HG03196 (cell line): ENCODE results near the gene ENTPD2.
A peak's percentile ranks its signal among the peaks of the same experiment; 100 is the strongest.

ENCODE experiments used
- ATAC-seq: cut with Tn5 transposase; IDR thresholded peaks from one replicate; pipeline ENCODE4 v1.9.1; 2021; ENCODE audit not compliant: unreplicated experiment

The ENTPD2 gene

GRCh38 chr9:137031904-137032640 is 21.8 kb downstream of the ENTPD2 start, which contains the start of gene FUT7:
Gene FUT7, minus strand, starts transcription at chr9:137032088. Its CDS starts 97 bp downstream, at chr9:137031991.
- no peak for ATAC-seq

DNA sequence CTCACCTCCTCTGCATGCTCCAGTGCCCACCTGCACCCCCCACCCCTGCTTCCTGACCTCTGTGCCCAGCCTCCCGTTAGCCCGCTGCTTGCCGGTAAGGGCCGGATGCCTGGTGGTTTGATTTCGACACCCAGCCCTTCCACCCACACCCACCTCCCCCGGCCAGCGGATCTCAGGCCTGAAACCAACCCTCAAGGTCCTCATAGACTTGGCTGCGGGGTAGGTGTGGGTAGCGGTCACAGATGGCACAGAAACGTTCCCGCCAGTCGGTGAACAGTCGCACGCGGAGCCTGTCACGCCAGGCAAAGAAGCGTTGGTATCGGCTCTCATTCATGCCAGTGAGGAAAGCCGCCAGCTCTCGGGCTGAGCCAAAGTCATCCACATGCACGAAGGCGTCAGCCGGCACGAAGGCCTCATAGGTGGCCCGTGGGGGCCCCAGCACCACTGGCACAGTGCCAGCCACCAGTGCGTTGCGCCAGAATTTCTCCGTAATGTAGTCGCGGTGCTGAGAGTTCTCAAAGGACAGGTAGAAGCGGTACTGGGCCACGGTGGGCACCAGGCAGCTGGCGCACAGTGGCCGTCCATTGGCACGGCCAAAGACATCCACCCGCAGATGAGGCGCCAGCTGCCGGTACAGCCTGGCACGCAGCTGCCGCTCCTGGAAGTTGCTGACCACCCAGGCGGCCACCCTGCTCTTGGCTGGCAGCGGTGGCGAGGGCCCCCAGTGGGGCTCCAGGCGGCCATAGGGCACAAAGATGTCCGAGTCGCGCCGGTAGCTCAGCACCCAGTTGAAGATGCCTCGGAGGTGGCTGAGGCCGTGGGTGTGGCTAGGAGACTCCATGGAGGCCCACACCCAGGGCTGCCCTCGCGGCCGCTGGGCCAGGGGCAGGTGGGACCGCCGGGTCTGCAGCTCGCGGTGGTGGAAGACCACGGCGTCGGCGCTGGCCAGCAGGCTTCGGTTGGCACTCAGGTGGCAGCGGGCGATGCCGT is 23.0 kb downstream of the ENTPD2 start:
- no peak for ATAC-seq

DNA sequence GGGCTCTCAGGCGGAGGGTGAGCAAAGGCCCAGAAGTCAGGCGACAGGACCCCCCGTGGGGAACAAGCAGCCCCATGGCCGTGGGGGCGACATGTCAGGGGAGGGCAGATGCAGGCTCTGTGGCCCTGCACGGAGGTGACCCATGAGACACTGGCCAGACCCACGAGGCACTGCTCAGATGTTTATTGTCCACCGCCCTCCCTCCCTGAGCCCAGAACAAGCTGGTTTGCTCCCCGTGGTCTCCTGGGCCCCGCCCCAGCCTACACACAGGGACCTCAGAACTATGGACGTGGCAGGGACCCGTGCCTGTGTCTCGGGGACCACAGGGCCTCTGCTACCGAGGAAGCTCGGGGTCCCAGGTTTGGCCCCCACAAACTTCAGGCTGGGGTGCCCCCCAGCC is 23.9 kb downstream of the ENTPD2 start:
- no peak for ATAC-seq

DNA sequence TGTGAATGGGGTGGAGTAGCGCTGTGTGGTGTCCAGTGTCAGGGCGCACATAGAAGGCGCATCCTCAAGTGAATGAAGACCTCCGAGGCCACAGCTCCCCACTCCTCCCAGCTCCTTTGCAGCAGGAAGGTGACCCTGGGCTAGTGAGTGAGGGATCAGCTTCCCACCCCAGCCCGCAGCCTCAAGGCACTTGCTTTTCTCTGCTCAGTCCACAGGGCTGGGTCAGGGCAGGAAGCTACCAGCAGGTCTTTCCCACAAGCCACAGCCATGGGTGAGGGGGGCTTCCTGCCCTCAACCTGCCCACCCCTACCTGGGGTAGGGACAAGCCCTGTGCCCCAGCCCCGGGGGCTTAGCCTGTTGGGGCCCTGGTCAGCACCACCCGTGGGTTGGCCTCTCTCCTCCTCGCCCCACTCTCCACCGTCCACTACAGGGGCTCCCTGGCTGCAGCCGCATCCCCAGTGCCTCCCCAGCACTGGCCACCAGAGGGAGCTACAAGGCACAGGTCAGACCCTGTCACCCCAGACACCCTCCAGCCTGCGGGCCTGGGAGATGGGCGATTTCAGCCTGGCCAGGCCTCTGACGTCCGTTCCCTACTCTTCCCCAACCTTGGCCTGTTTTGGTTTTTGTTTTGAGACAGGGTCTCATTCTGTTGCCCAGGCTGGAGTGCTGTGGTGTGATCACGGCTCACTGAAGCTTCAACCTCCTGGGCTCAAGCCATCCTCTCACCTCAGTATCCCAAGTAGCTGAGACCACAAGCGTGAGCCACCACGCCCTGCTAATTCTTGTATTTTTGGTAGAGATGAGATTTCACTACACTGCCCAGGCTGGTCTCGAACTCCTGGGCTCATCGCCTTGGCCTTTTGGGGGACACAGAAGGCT is 24.6 kb downstream of the ENTPD2 start:
- no peak for ATAC-seq

GRCh38 chr9:137028263-137029057 is 25.4 kb downstream of the ENTPD2 start:
- ATAC-seq, result peak; percentile 35

GRCh38 chr9:137027369-137028262 is 26.2 kb downstream of the ENTPD2 start, which contains the start of gene ABCA2:
Gene ABCA2, minus strand, starts transcription at chr9:137028237. Its CDS starts 97 bp downstream, at chr9:137028140.
- ATAC-seq, result no peak

DNA sequence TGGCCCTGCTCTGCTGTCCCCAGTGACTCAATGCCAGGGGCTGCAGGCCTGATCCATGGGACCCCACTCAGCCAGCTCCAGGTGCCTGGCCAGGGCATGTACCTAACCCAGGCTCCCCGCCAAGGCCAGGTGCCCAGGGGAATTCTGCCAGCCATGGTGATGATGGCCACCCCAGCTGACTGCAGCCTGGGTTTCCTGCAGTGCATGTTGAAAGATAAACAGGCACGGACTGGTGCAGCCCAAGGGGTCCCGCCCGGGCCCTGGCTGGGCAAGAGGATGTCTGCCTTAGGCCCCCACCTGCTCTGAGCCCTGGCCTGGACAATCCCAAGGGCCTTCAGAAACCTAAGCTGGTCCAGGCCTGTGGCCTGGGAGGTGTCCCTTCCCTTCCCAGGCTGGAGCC is 27.0 kb downstream of the ENTPD2 start:
- no peak for ATAC-seq

- ATAC-seq, result no peak
Measured at GRCh38 chr9:137026384-137026783, 27.5 kb downstream of the ENTPD2 start.

GRCh38 chr9:137025517-137025966 is 28.3 kb downstream of the ENTPD2 start:
- no peak for ATAC-seq

DNA sequence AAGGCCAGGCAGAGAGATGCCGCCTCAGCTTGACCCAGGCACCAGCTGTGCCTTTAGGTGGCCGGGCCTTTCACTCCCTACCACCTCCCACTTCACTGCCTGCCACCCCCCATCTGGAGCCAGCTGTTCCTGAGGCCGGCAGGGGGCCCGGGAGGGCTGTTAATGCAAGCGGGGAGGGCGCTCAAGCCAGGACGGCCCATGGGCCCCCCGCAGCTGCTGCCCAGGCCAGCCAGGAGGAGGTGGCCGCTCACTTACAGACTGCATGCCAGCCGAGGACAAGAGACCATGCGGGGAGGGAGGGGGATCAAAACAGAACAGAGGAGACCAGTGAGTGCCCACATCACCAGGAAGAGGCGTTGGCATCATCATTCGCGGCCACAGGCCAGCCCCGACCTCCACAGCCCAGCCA is 30.3 kb downstream of the ENTPD2 start:
- ATAC-seq, result no peak

DNA sequence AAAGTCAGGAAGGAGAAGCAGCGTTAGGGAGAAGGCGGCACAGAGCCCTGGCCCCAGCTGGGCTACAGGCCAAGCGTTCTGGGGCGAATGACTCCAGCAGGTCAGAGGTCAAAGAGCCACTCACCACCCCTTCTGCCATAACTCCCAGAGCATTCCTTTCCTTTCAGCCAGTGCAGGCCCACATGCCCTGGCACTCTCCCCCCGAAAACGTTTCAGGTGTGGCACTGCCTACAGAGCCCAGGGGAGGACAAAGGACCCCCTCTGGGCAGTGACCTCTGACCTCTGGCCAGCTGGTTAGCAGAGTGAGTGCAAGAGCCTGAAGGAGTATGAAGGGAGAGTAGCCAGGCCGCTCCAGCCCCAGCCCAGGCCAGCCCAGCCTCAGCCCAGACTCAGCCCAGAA is 30.7 kb downstream of the ENTPD2 start:
- no peak for ATAC-seq

GRCh38 chr9:137022662-137023008 is 31.2 kb downstream of the ENTPD2 start:
- ATAC-seq, result no peak

GRCh38 chr9:137021979-137022661 is 31.7 kb downstream of the ENTPD2 start:
- ATAC-seq, result no peak

DNA sequence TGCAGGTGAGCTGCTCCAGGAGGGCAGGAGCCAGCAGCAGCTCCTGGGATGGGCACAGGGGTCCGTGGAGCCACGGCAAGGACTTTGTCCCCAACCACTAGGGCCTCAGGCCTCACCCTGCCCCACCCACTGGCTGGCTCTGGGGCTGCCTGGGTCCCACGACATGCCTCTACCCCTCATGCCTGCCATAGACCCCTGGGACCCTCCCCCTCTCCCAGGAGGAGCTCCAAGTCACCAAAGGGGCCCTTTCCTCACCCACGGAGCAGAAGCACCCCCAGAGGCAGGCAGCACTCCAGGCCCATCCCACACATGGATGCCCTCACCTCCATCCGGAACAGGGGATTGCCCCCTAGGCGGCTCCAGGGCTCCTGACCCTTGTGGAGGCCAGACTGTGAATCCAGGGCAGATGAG is 32.3 kb downstream of the ENTPD2 start:
- ATAC-seq, result no peak

DNA sequence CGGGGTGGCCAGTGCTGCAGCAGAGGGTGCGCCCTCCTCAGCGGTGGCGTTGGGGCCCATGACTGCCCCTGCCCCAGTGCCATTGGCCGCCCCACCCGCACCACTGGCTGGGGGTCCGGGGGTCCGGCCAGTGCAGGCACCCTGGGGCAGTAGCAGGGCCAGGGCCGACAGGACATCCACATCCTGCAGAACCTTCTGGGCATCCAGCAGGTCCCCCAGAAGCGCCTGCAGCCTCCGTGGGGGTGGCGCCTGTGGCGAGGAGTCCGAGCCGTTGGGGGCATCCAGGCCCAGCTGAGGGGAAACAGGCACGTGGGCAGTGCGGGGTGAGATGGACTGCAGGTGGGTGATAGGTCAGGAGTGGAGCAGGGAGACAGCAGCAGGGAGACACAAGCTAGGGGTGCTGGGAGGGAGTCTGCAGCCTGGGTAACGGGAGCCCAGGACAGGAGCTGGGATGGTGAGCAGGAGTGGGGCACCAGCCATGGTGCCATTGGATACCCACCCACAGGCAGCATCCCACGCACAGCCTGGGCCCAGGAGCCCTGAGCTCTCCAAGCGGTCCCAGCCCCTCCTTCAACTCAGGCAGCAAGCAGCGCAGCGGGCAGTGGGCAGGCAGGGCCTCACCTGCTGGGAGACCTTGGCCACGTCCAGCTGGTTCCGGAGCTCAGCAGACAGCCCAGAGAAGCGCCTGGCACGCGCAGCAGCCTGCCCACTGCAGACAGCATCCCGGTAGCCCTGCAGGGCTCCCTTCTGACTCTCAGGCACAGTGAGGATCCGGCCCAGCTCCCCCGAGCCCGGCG is 32.9 kb downstream of the ENTPD2 start:
- ATAC-seq, result no peak

GRCh38 chr9:137019891-137020683 is 33.8 kb downstream of the ENTPD2 start:
- no peak for ATAC-seq
